Sigmoid colon (tissue), 7 donors: ENCODE results near the gene ASB7. TPM values are rescaled to one million over a fixed set of nuclear protein-coding genes. Genes with fewer than 3 reads are reported as not detected.

Source experiments
- DNase-seq: peaks from one replicate; pipeline ENCODE4 v3.0.0-alpha.2; 2019
- H3K27ac ChIP-seq, 4 donors: fragments of 200-600 bp; sonication (generic); one replicate each; pipeline ENCODE4 v1.5.1; 2016 to 2019; ENCODE audit warnings: mild to moderate bottlenecking in 1 of 4
- H3K27me3 ChIP-seq, 3 donors: fragments of 200-600 bp; sonication (generic); one replicate each; pipeline ENCODE4 v1.5.1; 2019; ENCODE audit warnings: mild to moderate bottlenecking in 1 of 3
- H3K36me3 ChIP-seq, 4 donors: fragments of 200-600 bp; sonication (generic); one replicate each; pipeline ENCODE4 v1.5.1; 2016 to 2019
- H3K4me1 ChIP-seq, 4 donors: fragments of 200-600 bp; sonication (generic); one replicate each; pipeline ENCODE4 v1.5.1; 2017 to 2019
- H3K4me3 ChIP-seq, 4 donors: fragments of 200-600 bp; sonication (generic); one replicate each; pipeline ENCODE4 v1.5.1; 2017 to 2019; ENCODE audit warnings: mild to moderate bottlenecking in 2 of 4, moderate library complexity in 1 of 4
- H3K9me3 ChIP-seq, 4 donors: fragments of 200-600 bp in 3 of 4; sonication (generic) in 3 of 4; one replicate each; pipeline versions ENCODE4 v1.5.1 to v1.6.1; 2013 to 2019
- CTCF ChIP-seq, 4 experiments: fragments of 450-650 bp in 3 of 4; fragments of 200-600 bp in 1 of 4; IDR thresholded peaks; one replicate each; pipeline ENCODE4 v1.5.1; 2016 to 2019; ENCODE audit warnings: antibody characterized with exemption in 4 of 4, mild to moderate bottlenecking in 3 of 4, moderate library complexity in 2 of 4
- EP300 ChIP-seq, 4 donors: sonication (generic); formaldehyde crosslinking; IDR thresholded peaks; one replicate each; pipeline ENCODE4 v1.6.1; 2017; ENCODE audit warnings: antibody characterized with exemption in 4 of 4
- POLR2A ChIP-seq, 2 donors: fragments of 450-650 bp; IDR thresholded peaks; one replicate each; pipeline ENCODE4 v1.6.1; 2016; ENCODE audit warnings: antibody characterized with exemption in 2 of 2, mild to moderate bottlenecking in 2 of 2, moderate library complexity in 2 of 2
- POLR2AphosphoS5 ChIP-seq, 4 donors: sonication (generic); formaldehyde crosslinking; IDR thresholded peaks; one replicate each; pipeline ENCODE4 v1.6.1; 2017; ENCODE audit warnings: antibody characterized with exemption in 4 of 4
- WGBS, 2 donors: extraction: QIAGEN DNeasy Blood & Tissue Kit; methylation state at CpG; one replicate each; pipeline ENCODE4 v1.1.7; 2013; 5-methylcytosine and 5-hydroxymethylcytosine counted together
- intact Hi-C: fragments of 100-400 bp; cut with DNase I; formaldehyde crosslinking; loops from one replicate; pipeline ENCODE4 v1.15.1; 2023
- polyA plus RNA-seq, 3 donors: library from polyadenylated mRNA; stranded (reverse); fragments of 200-250 nt; gene quantifications; one replicate each; pipeline ENCODE4 v1.2.3, GENCODE V29; 2013
- total RNA-seq, 4 donors: library from RNA; depleted of rRNA; stranded (reverse); fragments of >200 nt; gene quantifications; one replicate each; pipeline ENCODE4 v1.1.0, GENCODE V29; 2016
- donor health status: healthy with polysubstance abuse.
- donor health status: Bipolar disorder and iron deficiency.
- donor health status: healthy.

The ASB7 gene
- total and polyA plus RNA-seq, 7 donors, result 7.2 to 15.7 (median 10.7) TPM

GRCh38 chr15:100592898-100593297 is 9.5 kb upstream of the ASB7 start:
- DNase-seq, result no peak
- Histone ChIP-seq H3K36me3 (no peaks in the 10 kb centered on the region), H3K9me3 (peaks cover 0 to 4% (median 0%) of the 10 kb centered on the region in 4 donors), H3K4me1 (peaks cover 0 to 15% (median 6%) of the 10 kb centered on the region in 4 donors), H3K4me3 (no peak overlapping the region), H3K27ac (no peak overlapping the region), H3K27me3 (no peaks in the 10 kb centered on the region)
- TF ChIP-seq POLR2A (IDR thresholded peaks at IDR 0.05) (no peak), POLR2AphosphoS5 (IDR thresholded peaks at IDR 0.05) (no peak), EP300 (IDR thresholded peaks at IDR 0.05) (no peak), CTCF (IDR thresholded peaks at IDR 0.05) (no peak)
- intact Hi-C loops, result no loop called here
- 74 to 83% methylated on average over 3 of the region's 3 CpGs for WGBS, 2 donors

- Histone ChIP-seq H3K4me3 (no peak overlapping the region), H3K27me3 (no peaks in the 10 kb centered on the region), H3K27ac (no peak overlapping the region), H3K36me3 (no peaks in the 10 kb centered on the region), H3K4me1 (peaks cover 0 to 15% (median 6%) of the 10 kb centered on the region in 4 donors), H3K9me3 (peaks cover 0 to 4% (median 0%) of the 10 kb centered on the region in 4 donors)
- 94 to 95% methylated on average over 2 of the region's 2 CpGs for WGBS, 2 donors
- TF ChIP-seq POLR2A (IDR thresholded peaks at IDR 0.05) (no peak), POLR2AphosphoS5 (IDR thresholded peaks at IDR 0.05) (no peak), CTCF (IDR thresholded peaks at IDR 0.05) (no peak), EP300 (IDR thresholded peaks at IDR 0.05) (no peak)
- no peak for DNase-seq
- intact Hi-C loops, result no loop called here
Observed at GRCh38 chr15:100593431-100593830, 9.0 kb upstream of the ASB7 start.

- H3K27ac ChIP-seq, result no peak overlapping the region
- 83 to 93% methylated on average over 3 of the region's 3 CpGs for WGBS, 2 donors
- H3K36me3 ChIP-seq, result no peaks in the 10 kb centered on the region
- intact Hi-C loops, result no loop called here
- TF ChIP-seq CTCF (IDR thresholded peaks at IDR 0.05), result no peak
- no peak for TF ChIP-seq EP300 (IDR thresholded peaks at IDR 0.05)
- TF ChIP-seq POLR2A (IDR thresholded peaks at IDR 0.05), result no peak
- no peak for TF ChIP-seq POLR2AphosphoS5 (IDR thresholded peaks at IDR 0.05)
- DNase-seq, result no peak
- H3K9me3 ChIP-seq, result peaks cover 0 to 4% (median 0%) of the 10 kb centered on the region in 4 donors
- H3K4me1 ChIP-seq, result peaks cover 0 to 26% (median 16%) of the 10 kb centered on the region in 4 donors
- no peaks in the 10 kb centered on the region for H3K27me3 ChIP-seq
- no peak overlapping the region for H3K4me3 ChIP-seq
Observed at GRCh38 chr15:100595964-100596363, 6.4 kb upstream of the ASB7 start.

- H3K4me1 ChIP-seq, result peaks cover 0 to 32% (median 23%) of the 10 kb centered on the region in 4 donors
- TF ChIP-seq EP300 (IDR thresholded peaks at IDR 0.05) (no peak), POLR2A (IDR thresholded peaks at IDR 0.05) (no peak), CTCF (IDR thresholded peaks at IDR 0.05) (no peak), POLR2AphosphoS5 (IDR thresholded peaks at IDR 0.05) (no peak)
- intact Hi-C loops, result no loop called here
- no peaks in the 10 kb centered on the region for H3K9me3 ChIP-seq
- no peak for DNase-seq
- no peaks in the 10 kb centered on the region for H3K27me3 ChIP-seq
- H3K4me3 ChIP-seq, result no peak overlapping the region
- no peaks in the 10 kb centered on the region for H3K36me3 ChIP-seq
- H3K27ac ChIP-seq, result no peak overlapping the region
- WGBS, 2 donors, result 52 to 75% methylated on average over 7 of the region's 7 CpGs
Observed at GRCh38 chr15:100596792-100597191, 5.6 kb upstream of the ASB7 start.

- Histone ChIP-seq H3K4me3 (no peak overlapping the region), H3K36me3 (no peaks in the 10 kb centered on the region), H3K4me1 (peaks cover 0 to 32% (median 23%) of the 10 kb centered on the region in 4 donors), H3K9me3 (no peaks in the 10 kb centered on the region), H3K27me3 (no peaks in the 10 kb centered on the region), H3K27ac (no peak overlapping the region)
- intact Hi-C loops, result no loop called here
- WGBS, 2 donors, result 84 to 86% methylated on average over 3 of the region's 3 CpGs
- DNase-seq, result no peak
- TF ChIP-seq POLR2A (IDR thresholded peaks at IDR 0.05) (no peak), CTCF (IDR thresholded peaks at IDR 0.05) (no peak), POLR2AphosphoS5 (IDR thresholded peaks at IDR 0.05) (no peak), EP300 (IDR thresholded peaks at IDR 0.05) (no peak)
Observed at GRCh38 chr15:100597862-100598261, 4.5 kb upstream of the ASB7 start.
